Body of pancreas (tissue), 4 donors: ENCODE results near the gene ILDR2.

Experiments used
- POLR2A ChIP-seq, 3 donors: fragments of 450-650 bp; IDR thresholded peaks; one replicate each; pipeline ENCODE4 v1.6.1; 2016; ENCODE audit warnings: antibody characterized with exemption in 3 of 3, mild to moderate bottlenecking in 2 of 3
- TF ChIP-seq, protein P1 (sequence below), 7 experiments: fragments of 450-650 bp in 4 of 7; fragments of 200-600 bp in 3 of 7; sonication (generic) in 3 of 7; IDR thresholded peaks; one replicate each; pipeline ENCODE4 v1.5.1; 2016 to 2019; ENCODE audit warnings: antibody characterized with exemption in 7 of 7

DNA sequence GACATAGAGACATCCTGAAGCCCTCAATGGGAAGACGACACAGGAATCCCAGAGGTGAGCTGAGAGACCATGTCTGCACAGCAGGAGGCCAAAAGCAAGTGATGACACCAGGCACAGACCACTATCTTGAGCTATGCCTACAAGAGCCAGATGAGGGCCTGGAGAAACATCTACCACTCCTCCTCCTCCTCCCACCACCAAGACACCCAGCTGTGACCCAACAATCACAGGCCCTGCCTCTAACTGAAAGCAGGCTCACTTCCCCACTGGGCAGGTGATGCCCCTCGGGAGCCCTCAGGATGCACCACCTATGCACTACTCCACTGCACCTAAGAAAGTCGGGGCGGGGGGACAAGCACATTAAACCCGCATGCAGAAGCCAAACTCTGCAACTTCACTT lies 115.7 kb downstream of the ILDR2 start:
- TF ChIP-seq, protein P1, sequence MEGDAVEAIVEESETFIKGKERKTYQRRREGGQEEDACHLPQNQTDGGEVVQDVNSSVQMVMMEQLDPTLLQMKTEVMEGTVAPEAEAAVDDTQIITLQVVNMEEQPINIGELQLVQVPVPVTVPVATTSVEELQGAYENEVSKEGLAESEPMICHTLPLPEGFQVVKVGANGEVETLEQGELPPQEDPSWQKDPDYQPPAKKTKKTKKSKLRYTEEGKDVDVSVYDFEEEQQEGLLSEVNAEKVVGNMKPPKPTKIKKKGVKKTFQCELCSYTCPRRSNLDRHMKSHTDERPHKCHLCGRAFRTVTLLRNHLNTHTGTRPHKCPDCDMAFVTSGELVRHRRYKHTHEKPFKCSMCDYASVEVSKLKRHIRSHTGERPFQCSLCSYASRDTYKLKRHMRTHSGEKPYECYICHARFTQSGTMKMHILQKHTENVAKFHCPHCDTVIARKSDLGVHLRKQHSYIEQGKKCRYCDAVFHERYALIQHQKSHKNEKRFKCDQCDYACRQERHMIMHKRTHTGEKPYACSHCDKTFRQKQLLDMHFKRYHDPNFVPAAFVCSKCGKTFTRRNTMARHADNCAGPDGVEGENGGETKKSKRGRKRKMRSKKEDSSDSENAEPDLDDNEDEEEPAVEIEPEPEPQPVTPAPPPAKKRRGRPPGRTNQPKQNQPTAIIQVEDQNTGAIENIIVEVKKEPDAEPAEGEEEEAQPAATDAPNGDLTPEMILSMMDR (IDR thresholded peaks at IDR 0.05): no peak
- no peak for TF ChIP-seq POLR2A (IDR thresholded peaks at IDR 0.05)
